WTC11 (cell line): ENCODE results near the gene ERF. TPM values are rescaled to one million over a fixed set of nuclear protein-coding genes. Genes with fewer than 3 reads are reported as not detected.

Experiments
- ATAC-seq: fragments of 200-7000 bp; cut with Tn5 transposase; 2 replicates; pipeline ENCODE4 v1.10.0; 2021; ENCODE audit warnings: mild to moderate bottlenecking, moderate library complexity
- CTCF ChIA-PET: fragments of 300-600 bp; sonication (Branson Sonifier 250); formaldehyde crosslinking; loops from one replicate; lab custom pipeline; 2021; ENCODE audit warnings: antibody characterized with exemption; lab: Charles Lee
- POLR2A ChIA-PET: fragments of 350-600 bp; sonication (Branson Sonifier 250); formaldehyde crosslinking; loops from one replicate; lab custom pipeline; 2021; ENCODE audit warnings: antibody characterized with exemption; lab: Charles Lee
- DNase-seq: peaks from one replicate; pipeline ENCODE4 v3.0.0; 2021; ENCODE audit warnings: low spot score
- H3K27ac Mint-ChIP-seq: 2 replicates; pipeline ENCODE4 v1.8.0; 2021; ENCODE audit warnings: mixed read lengths
- H3K27me3 Mint-ChIP-seq: 2 replicates; pipeline ENCODE4 v1.8.0; 2021; ENCODE audit warnings: low read depth, mild to moderate bottlenecking, moderate library complexity, mixed read lengths
- H3K36me3 Mint-ChIP-seq: 2 replicates; pipeline ENCODE4 v1.8.0; 2021; ENCODE audit warnings: mixed read lengths
- H3K4me1 Mint-ChIP-seq: 2 replicates; pipeline ENCODE4 v1.8.0; 2022; ENCODE audit warnings: mixed read lengths
- H3K4me3 Mint-ChIP-seq: 2 replicates; pipeline ENCODE4 v1.8.0; 2021; ENCODE audit warnings: mild to moderate bottlenecking, moderate library complexity, mixed read lengths
- H3K9me3 Mint-ChIP-seq: 2 replicates; pipeline ENCODE4 v1.8.0; 2021; ENCODE audit warnings: mixed read lengths
- CREB1 ChIP-seq: sonication (generic); formaldehyde crosslinking; IDR thresholded peaks from 2 replicates; pipeline ENCODE4 v1.8.0; 2023; ENCODE audit warnings: mild to moderate bottlenecking, missing genetic modification reagents
- CREM ChIP-seq: sonication (generic); formaldehyde crosslinking; IDR thresholded peaks from 2 replicates; pipeline ENCODE4 v1.8.1; 2022; ENCODE audit warnings: mild to moderate bottlenecking, missing genetic modification reagents, moderate library complexity
- GTF2I ChIP-seq: fragments of 250-450 bp; sonication (Bioruptor Pico); conservative IDR thresholded peaks from 2 replicates; pipeline ENCODE4 v1.4.0; 2021; ENCODE audit warnings: mild to moderate bottlenecking
- NFE2L1 ChIP-seq: sonication (generic); formaldehyde crosslinking; IDR thresholded peaks from 2 replicates; pipeline ENCODE4 v1.8.1; 2023; ENCODE audit warnings: missing genetic modification reagents
- OVOL2 ChIP-seq: fragments of 250-450 bp; sonication (Bioruptor Pico); IDR thresholded peaks from 2 replicates; pipeline ENCODE4 v1.9.0; 2021; ENCODE audit warnings: mild to moderate bottlenecking, borderline replicate concordance
- ZNF219 ChIP-seq: sonication (generic); formaldehyde crosslinking; IDR thresholded peaks from 2 replicates; pipeline ENCODE4 v1.8.0; 2023; ENCODE audit warnings: missing genetic modification reagents, mild to moderate bottlenecking, borderline replicate concordance
- ZNF232 ChIP-seq: sonication (generic); formaldehyde crosslinking; IDR thresholded peaks from 2 replicates; pipeline ENCODE4 v1.8.0; 2022; ENCODE audit warnings: mild to moderate bottlenecking, missing genetic modification reagents
- ZNF416 ChIP-seq: fragments of 250-450 bp; sonication (Bioruptor Pico); IDR thresholded peaks from 2 replicates; pipeline ENCODE4 v1.9.0; 2021; ENCODE audit warnings: mild to moderate bottlenecking, inconsistent platforms
- total RNA-seq: library from RNA; stranded (reverse); gene quantifications from 3 replicates; pipeline ENCODE4 v1.2.3, GENCODE V29; 2021
- TF ChIP-seq, protein P1 (sequence below): sonication (generic); formaldehyde crosslinking; IDR thresholded peaks from 2 replicates; pipeline ENCODE4 v1.8.1; 2023; ENCODE audit warnings: mild to moderate bottlenecking, missing genetic modification reagents, borderline replicate concordance
- TF ChIP-seq, protein P2 (sequence below): sonication (generic); formaldehyde crosslinking; IDR thresholded peaks from 2 replicates; pipeline ENCODE4 v1.8.0; 2023; ENCODE audit warnings: missing genetic modification reagents, mild to moderate bottlenecking, borderline replicate concordance
- TF ChIP-seq, protein P3 (sequence below): sonication (generic); formaldehyde crosslinking; IDR thresholded peaks from 2 replicates; pipeline ENCODE4 v1.8.0; 2023; ENCODE audit warnings: mild to moderate bottlenecking, missing genetic modification reagents
- TF ChIP-seq, protein P4 (sequence below): fragments of 250-450 bp; sonication (Bioruptor Pico); IDR thresholded peaks from 2 replicates; pipeline ENCODE4 v1.9.0; 2021; ENCODE audit warnings: mild to moderate bottlenecking, borderline replicate concordance
- TF ChIP-seq, protein P5 (sequence below): fragments of 250-450 bp; sonication (Bioruptor Pico); IDR thresholded peaks from 2 replicates; pipeline ENCODE4 v2.1.2; 2022; ENCODE audit warnings: mild to moderate bottlenecking, moderate library complexity
- TF ChIP-seq, protein P6 (sequence below): sonication (generic); formaldehyde crosslinking; IDR thresholded peaks from 2 replicates; pipeline ENCODE4 v1.8.1; 2022; ENCODE audit warnings: low read depth, missing genetic modification reagents, borderline replicate concordance
- TF ChIP-seq, protein P7 (sequence below): fragments of 250-450 bp; sonication (Bioruptor Pico); IDR thresholded peaks from 2 replicates; pipeline ENCODE4 v1.9.0; 2021; ENCODE audit warnings: mild to moderate bottlenecking
- TF ChIP-seq, protein P8 (sequence below): sonication (generic); formaldehyde crosslinking; conservative IDR thresholded peaks from 2 replicates; pipeline ENCODE4 v1.8.1; 2022; ENCODE audit warnings: mild to moderate bottlenecking, missing genetic modification reagents

The ERF gene
- total RNA-seq, 1 experiment from 2014 or later = 65.9 TPM

DNA sequence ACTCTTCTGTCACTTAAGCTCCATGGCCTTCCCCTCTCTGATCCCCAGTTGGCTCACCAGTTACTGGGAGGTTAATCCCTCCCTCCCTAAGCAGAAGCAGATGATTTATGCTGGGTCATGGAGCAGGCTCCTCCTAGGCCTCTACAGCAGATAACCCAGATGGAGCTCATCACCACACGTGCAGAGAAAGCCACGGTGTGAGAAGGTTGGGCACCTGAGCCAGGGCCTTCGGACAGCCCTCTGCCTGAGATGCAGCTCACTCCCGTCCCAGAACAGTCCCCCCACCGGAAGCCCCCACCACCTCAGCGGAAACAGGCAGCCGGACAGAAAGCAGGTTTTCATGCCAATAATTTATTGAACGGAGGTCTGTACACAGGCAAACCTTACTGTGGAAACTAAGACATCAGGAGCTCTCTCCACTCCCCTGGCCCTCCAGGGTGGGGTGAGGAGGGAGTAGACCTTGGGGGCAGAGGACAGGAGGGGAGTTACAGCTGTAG, 25.0 kb downstream of the ERF start:
- no peak overlapping the region for H3K4me3 Mint-ChIP-seq
- DNase-seq (no peak), ATAC-seq (no peak)
- peaks cover 54% of the 10 kb centered on the region for H3K36me3 Mint-ChIP-seq
- H3K4me1 Mint-ChIP-seq = 0 out of 2 replicates have a peak, but pooled peaks cover 4% of the 10 kb centered on the region
- TF ChIP-seq ZNF416 (CRISPR knock-in tag) (no peak), OVOL2 (CRISPR knock-in tag) (no peak), CREB1 (no peak), GTF2I (CRISPR knock-in tag) (no peak), CREM (CRISPR knock-in tag) (no peak), ZNF232 (no peak), NFE2L1 (CRISPR knock-in tag) (no peak), ZNF219 (CRISPR knock-in tag) (no peak)
- TF ChIP-seq, protein P1, sequence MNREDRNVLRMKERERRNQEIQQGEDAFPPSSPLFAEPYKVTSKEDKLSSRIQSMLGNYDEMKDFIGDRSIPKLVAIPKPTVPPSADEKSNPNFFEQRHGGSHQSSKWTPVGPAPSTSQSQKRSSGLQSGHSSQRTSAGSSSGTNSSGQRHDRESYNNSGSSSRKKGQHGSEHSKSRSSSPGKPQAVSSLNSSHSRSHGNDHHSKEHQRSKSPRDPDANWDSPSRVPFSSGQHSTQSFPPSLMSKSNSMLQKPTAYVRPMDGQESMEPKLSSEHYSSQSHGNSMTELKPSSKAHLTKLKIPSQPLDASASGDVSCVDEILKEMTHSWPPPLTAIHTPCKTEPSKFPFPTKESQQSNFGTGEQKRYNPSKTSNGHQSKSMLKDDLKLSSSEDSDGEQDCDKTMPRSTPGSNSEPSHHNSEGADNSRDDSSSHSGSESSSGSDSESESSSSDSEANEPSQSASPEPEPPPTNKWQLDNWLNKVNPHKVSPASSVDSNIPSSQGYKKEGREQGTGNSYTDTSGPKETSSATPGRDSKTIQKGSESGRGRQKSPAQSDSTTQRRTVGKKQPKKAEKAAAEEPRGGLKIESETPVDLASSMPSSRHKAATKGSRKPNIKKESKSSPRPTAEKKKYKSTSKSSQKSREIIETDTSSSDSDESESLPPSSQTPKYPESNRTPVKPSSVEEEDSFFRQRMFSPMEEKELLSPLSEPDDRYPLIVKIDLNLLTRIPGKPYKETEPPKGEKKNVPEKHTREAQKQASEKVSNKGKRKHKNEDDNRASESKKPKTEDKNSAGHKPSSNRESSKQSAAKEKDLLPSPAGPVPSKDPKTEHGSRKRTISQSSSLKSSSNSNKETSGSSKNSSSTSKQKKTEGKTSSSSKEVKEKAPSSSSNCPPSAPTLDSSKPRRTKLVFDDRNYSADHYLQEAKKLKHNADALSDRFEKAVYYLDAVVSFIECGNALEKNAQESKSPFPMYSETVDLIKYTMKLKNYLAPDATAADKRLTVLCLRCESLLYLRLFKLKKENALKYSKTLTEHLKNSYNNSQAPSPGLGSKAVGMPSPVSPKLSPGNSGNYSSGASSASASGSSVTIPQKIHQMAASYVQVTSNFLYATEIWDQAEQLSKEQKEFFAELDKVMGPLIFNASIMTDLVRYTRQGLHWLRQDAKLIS (CRISPR knock-in tag) = no peak
- TF ChIP-seq, protein P2, sequence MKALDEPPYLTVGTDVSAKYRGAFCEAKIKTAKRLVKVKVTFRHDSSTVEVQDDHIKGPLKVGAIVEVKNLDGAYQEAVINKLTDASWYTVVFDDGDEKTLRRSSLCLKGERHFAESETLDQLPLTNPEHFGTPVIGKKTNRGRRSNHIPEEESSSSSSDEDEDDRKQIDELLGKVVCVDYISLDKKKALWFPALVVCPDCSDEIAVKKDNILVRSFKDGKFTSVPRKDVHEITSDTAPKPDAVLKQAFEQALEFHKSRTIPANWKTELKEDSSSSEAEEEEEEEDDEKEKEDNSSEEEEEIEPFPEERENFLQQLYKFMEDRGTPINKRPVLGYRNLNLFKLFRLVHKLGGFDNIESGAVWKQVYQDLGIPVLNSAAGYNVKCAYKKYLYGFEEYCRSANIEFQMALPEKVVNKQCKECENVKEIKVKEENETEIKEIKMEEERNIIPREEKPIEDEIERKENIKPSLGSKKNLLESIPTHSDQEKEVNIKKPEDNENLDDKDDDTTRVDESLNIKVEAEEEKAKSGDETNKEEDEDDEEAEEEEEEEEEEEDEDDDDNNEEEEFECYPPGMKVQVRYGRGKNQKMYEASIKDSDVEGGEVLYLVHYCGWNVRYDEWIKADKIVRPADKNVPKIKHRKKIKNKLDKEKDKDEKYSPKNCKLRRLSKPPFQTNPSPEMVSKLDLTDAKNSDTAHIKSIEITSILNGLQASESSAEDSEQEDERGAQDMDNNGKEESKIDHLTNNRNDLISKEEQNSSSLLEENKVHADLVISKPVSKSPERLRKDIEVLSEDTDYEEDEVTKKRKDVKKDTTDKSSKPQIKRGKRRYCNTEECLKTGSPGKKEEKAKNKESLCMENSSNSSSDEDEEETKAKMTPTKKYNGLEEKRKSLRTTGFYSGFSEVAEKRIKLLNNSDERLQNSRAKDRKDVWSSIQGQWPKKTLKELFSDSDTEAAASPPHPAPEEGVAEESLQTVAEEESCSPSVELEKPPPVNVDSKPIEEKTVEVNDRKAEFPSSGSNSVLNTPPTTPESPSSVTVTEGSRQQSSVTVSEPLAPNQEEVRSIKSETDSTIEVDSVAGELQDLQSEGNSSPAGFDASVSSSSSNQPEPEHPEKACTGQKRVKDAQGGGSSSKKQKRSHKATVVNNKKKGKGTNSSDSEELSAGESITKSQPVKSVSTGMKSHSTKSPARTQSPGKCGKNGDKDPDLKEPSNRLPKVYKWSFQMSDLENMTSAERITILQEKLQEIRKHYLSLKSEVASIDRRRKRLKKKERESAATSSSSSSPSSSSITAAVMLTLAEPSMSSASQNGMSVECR (CRISPR knock-in tag) = no peak
- TF ChIP-seq, protein P3, sequence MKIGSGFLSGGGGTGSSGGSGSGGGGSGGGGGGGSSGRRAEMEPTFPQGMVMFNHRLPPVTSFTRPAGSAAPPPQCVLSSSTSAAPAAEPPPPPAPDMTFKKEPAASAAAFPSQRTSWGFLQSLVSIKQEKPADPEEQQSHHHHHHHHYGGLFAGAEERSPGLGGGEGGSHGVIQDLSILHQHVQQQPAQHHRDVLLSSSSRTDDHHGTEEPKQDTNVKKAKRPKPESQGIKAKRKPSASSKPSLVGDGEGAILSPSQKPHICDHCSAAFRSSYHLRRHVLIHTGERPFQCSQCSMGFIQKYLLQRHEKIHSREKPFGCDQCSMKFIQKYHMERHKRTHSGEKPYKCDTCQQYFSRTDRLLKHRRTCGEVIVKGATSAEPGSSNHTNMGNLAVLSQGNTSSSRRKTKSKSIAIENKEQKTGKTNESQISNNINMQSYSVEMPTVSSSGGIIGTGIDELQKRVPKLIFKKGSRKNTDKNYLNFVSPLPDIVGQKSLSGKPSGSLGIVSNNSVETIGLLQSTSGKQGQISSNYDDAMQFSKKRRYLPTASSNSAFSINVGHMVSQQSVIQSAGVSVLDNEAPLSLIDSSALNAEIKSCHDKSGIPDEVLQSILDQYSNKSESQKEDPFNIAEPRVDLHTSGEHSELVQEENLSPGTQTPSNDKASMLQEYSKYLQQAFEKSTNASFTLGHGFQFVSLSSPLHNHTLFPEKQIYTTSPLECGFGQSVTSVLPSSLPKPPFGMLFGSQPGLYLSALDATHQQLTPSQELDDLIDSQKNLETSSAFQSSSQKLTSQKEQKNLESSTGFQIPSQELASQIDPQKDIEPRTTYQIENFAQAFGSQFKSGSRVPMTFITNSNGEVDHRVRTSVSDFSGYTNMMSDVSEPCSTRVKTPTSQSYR (CRISPR knock-in tag) = no peak
- TF ChIP-seq, protein P4, sequence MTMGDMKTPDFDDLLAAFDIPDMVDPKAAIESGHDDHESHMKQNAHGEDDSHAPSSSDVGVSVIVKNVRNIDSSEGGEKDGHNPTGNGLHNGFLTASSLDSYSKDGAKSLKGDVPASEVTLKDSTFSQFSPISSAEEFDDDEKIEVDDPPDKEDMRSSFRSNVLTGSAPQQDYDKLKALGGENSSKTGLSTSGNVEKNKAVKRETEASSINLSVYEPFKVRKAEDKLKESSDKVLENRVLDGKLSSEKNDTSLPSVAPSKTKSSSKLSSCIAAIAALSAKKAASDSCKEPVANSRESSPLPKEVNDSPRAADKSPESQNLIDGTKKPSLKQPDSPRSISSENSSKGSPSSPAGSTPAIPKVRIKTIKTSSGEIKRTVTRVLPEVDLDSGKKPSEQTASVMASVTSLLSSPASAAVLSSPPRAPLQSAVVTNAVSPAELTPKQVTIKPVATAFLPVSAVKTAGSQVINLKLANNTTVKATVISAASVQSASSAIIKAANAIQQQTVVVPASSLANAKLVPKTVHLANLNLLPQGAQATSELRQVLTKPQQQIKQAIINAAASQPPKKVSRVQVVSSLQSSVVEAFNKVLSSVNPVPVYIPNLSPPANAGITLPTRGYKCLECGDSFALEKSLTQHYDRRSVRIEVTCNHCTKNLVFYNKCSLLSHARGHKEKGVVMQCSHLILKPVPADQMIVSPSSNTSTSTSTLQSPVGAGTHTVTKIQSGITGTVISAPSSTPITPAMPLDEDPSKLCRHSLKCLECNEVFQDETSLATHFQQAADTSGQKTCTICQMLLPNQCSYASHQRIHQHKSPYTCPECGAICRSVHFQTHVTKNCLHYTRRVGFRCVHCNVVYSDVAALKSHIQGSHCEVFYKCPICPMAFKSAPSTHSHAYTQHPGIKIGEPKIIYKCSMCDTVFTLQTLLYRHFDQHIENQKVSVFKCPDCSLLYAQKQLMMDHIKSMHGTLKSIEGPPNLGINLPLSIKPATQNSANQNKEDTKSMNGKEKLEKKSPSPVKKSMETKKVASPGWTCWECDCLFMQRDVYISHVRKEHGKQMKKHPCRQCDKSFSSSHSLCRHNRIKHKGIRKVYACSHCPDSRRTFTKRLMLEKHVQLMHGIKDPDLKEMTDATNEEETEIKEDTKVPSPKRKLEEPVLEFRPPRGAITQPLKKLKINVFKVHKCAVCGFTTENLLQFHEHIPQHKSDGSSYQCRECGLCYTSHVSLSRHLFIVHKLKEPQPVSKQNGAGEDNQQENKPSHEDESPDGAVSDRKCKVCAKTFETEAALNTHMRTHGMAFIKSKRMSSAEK = no peak
- TF ChIP-seq, protein P5, sequence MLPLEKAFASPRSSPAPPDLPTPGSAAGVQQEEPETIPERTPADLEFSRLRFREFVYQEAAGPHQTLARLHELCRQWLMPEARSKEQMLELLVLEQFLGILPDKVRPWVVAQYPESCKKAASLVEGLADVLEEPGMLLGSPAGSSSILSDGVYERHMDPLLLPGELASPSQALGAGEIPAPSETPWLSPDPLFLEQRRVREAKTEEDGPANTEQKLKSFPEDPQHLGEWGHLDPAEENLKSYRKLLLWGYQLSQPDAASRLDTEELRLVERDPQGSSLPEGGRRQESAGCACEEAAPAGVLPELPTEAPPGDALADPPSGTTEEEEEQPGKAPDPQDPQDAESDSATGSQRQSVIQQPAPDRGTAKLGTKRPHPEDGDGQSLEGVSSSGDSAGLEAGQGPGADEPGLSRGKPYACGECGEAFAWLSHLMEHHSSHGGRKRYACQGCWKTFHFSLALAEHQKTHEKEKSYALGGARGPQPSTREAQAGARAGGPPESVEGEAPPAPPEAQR = no peak
- TF ChIP-seq, protein P6, sequence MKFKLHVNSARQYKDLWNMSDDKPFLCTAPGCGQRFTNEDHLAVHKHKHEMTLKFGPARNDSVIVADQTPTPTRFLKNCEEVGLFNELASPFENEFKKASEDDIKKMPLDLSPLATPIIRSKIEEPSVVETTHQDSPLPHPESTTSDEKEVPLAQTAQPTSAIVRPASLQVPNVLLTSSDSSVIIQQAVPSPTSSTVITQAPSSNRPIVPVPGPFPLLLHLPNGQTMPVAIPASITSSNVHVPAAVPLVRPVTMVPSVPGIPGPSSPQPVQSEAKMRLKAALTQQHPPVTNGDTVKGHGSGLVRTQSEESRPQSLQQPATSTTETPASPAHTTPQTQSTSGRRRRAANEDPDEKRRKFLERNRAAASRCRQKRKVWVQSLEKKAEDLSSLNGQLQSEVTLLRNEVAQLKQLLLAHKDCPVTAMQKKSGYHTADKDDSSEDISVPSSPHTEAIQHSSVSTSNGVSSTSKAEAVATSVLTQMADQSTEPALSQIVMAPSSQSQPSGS (CRISPR knock-in tag) = no peak
- TF ChIP-seq, protein P7, sequence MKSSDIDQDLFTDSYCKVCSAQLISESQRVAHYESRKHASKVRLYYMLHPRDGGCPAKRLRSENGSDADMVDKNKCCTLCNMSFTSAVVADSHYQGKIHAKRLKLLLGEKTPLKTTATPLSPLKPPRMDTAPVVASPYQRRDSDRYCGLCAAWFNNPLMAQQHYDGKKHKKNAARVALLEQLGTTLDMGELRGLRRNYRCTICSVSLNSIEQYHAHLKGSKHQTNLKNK (CRISPR knock-in tag) = no peak
- TF ChIP-seq, protein P8, sequence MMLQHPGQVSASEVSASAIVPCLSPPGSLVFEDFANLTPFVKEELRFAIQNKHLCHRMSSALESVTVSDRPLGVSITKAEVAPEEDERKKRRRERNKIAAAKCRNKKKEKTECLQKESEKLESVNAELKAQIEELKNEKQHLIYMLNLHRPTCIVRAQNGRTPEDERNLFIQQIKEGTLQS = no peak
- H3K9me3 Mint-ChIP-seq = no peaks in the 10 kb centered on the region
- POLR2A ChIA-PET = interaction anchor here (1.0 kb wide), 1 partner anchor 13 kb away, joined by 3 read pairs; no protein-coding TSS in a partner anchor
- CTCF ChIA-PET = interaction anchor here (1.1 to 2.1 kb wide), 2 partner anchors 13 to 121 kb away, joined by 4 to 6 read pairs; partner anchors contain the start of gene GSK3A
- no peaks in the 10 kb centered on the region for H3K27me3 Mint-ChIP-seq
- H3K27ac Mint-ChIP-seq = peak overlapping the region; percentile 41; the same call in 1 of the 2 replicates
